ENCODE measurements around the gene VSNL1.

The VSNL1 gene

GRCh38 chr2:17536416-17536815 lies 4.1 kb upstream of the VSNL1 start:
- no peak for TF ChIP-seq CTCF (IDR thresholded peaks at IDR 0.05; ENCODE audit: borderline replicate concordance, insufficient read depth, low read depth, low read length)
- no peak overlapping the region for H3K4me3 ChIP-seq (ENCODE audit: low read depth, low read length)

- H3K4me3 ChIP-seq (ENCODE audit: low read depth, low read length): no peak overlapping the region
- no peak for TF ChIP-seq CTCF (IDR thresholded peaks at IDR 0.05; ENCODE audit: borderline replicate concordance, insufficient read depth, low read depth, low read length)
Observed at GRCh38 chr2:17538022-17538843, 2.3 kb upstream of the VSNL1 start.

GRCh38 chr2:17538844-17539554 lies 1.5 kb upstream of the VSNL1 start:
- H3K4me3 ChIP-seq (ENCODE audit: low read depth, low read length): no peak overlapping the region
- no peak for TF ChIP-seq CTCF (IDR thresholded peaks at IDR 0.05; ENCODE audit: borderline replicate concordance, insufficient read depth, low read depth, low read length)

GRCh38 chr2:17539611-17540092 lies 844 bp upstream of the VSNL1 start:
- TF ChIP-seq CTCF (IDR thresholded peaks at IDR 0.05; ENCODE audit: borderline replicate concordance, insufficient read depth, low read depth, low read length): no peak
- H3K4me3 ChIP-seq (ENCODE audit: low read depth, low read length): no peak overlapping the region

GRCh38 chr2:17540813-17541530 lies 476 bp downstream of the VSNL1 start:
- no peak for TF ChIP-seq CTCF (IDR thresholded peaks at IDR 0.05; ENCODE audit: borderline replicate concordance, insufficient read depth, low read depth, low read length)
- H3K4me3 ChIP-seq (ENCODE audit: low read depth, low read length): no peak overlapping the region

- TF ChIP-seq CTCF (IDR thresholded peaks at IDR 0.05; ENCODE audit: borderline replicate concordance, insufficient read depth, low read depth, low read length): no peak
Observed at GRCh38 chr2:17541531-17541950, 1.0 kb downstream of the VSNL1 start.

More at GRCh38 chr2:17541531-17541950, 1.0 kb downstream of the VSNL1 start:
- H3K4me3 ChIP-seq (ENCODE audit: low read depth, low read length): no peak overlapping the region
